ENCODE data around the gene SSRP1. TPM values are rescaled to one million over a fixed set of nuclear protein-coding genes. Genes with fewer than 3 reads are reported as not detected.

The SSRP1 gene
- total RNA-seq, 4 donors from 2014 or later, result 51.0 to 67.5 (median 56.5) TPM

- H3K9me3 ChIP-seq, result peaks cover 0 to 3% (median 0%) of the 10 kb centered on the region in 4 donors
- no peaks in the 10 kb centered on the region for H3K4me1 ChIP-seq
- H3K4me3 ChIP-seq, result no peak overlapping the region
- DNase-seq (ENCODE audit: low spot score in 2 of 2), result no peak
- no peak overlapping the region for H3K27ac ChIP-seq
- 55 to 63% methylated on average over 5 of the region's 5 CpGs for WGBS, 2 donors
- H3K36me3 ChIP-seq, result no peaks in the 10 kb centered on the region
- no peaks in the 10 kb centered on the region for H3K27me3 ChIP-seq
- TF ChIP-seq CTCF (IDR thresholded peaks at IDR 0.05) (no peak), POLR2A (IDR thresholded peaks at IDR 0.05) (no peak), EP300 (IDR thresholded peaks at IDR 0.05) (no peak)
Measured at GRCh38 chr11:57377107-57377506, 41.4 kb upstream of the SSRP1 start.

- Histone ChIP-seq H3K4me1 (no peaks in the 10 kb centered on the region), H3K36me3 (no peaks in the 10 kb centered on the region), H3K27me3 (no peaks in the 10 kb centered on the region), H3K4me3 (no peak overlapping the region), H3K9me3 (peaks cover 0 to 3% (median 0%) of the 10 kb centered on the region in 4 donors), H3K27ac (no peak overlapping the region)
- WGBS, 2 donors, result 55 to 63% methylated on average over 25 to 26 of the region's 26 CpGs
- TF ChIP-seq POLR2A (IDR thresholded peaks at IDR 0.05), result no peak
- no peak for TF ChIP-seq EP300 (IDR thresholded peaks at IDR 0.05)
- no peak for TF ChIP-seq CTCF (IDR thresholded peaks at IDR 0.05)
- DNase-seq (ENCODE audit: low spot score in 2 of 2), result no peak
Measured at GRCh38 chr11:57376095-57377090, 40.7 kb upstream of the SSRP1 start.

- Histone ChIP-seq H3K27ac (no peak overlapping the region), H3K36me3 (no peaks in the 10 kb centered on the region), H3K4me1 (no peaks in the 10 kb centered on the region), H3K9me3 (peaks cover 0 to 3% (median 0%) of the 10 kb centered on the region in 4 donors), H3K4me3 (no peak overlapping the region), H3K27me3 (no peaks in the 10 kb centered on the region)
- TF ChIP-seq CTCF (IDR thresholded peaks at IDR 0.05) (no peak), EP300 (IDR thresholded peaks at IDR 0.05) (no peak), POLR2A (IDR thresholded peaks at IDR 0.05) (no peak)
- DNase-seq (ENCODE audit: low spot score in 2 of 2), result no peak
- 56 to 75% methylated on average over 2 of the region's 2 CpGs for WGBS, 2 donors
Measured at GRCh38 chr11:57375490-57375889, 39.8 kb upstream of the SSRP1 start.

- TF ChIP-seq EP300 (IDR thresholded peaks at IDR 0.05) (no peak), POLR2A (IDR thresholded peaks at IDR 0.05) (no peak), CTCF (IDR thresholded peaks at IDR 0.05) (no peak)
- WGBS, 2 donors, result 92 to 97% methylated on average over 3 of the region's 3 CpGs
- no peaks in the 10 kb centered on the region for H3K36me3 ChIP-seq
Measured at GRCh38 chr11:57374966-57375365, 39.3 kb upstream of the SSRP1 start.

GRCh38 chr11:57373146-57373545, 37.5 kb upstream of the SSRP1 start:
- WGBS, 2 donors, result 17 to 32% methylated on average over 3 of the region's 3 CpGs
- Histone ChIP-seq H3K36me3 (no peaks in the 10 kb centered on the region), H3K4me1 (no peaks in the 10 kb centered on the region), H3K9me3 (peaks cover 0 to 3% (median 0%) of the 10 kb centered on the region in 4 donors), H3K27ac (no peak overlapping the region), H3K4me3 (no peak overlapping the region), H3K27me3 (no peaks in the 10 kb centered on the region)
- no peak for DNase-seq (ENCODE audit: low spot score in 2 of 2)
- TF ChIP-seq EP300 (IDR thresholded peaks at IDR 0.05), result no peak
- no peak for TF ChIP-seq POLR2A (IDR thresholded peaks at IDR 0.05)
- TF ChIP-seq CTCF (IDR thresholded peaks at IDR 0.05), result no peak

More at GRCh38 chr11:57374966-57375365, 39.3 kb upstream of the SSRP1 start:
- Histone ChIP-seq H3K27me3 (no peaks in the 10 kb centered on the region), H3K27ac (no peak overlapping the region), H3K4me3 (no peak overlapping the region), H3K9me3 (peaks cover 0 to 3% (median 0%) of the 10 kb centered on the region in 4 donors), H3K4me1 (no peaks in the 10 kb centered on the region)
- no peak for DNase-seq (ENCODE audit: low spot score in 2 of 2)

Measured in tibial nerve (tissue), 4 donors.